Right atrium auricular region (tissue), 2 donors: ENCODE measurements around the gene MAL. TPM values are rescaled to one million over a fixed set of nuclear protein-coding genes. Genes with fewer than 3 reads are reported as not detected.

Source experiments
- DNase-seq: peaks from one replicate; pipeline ENCODE4 v3.0.0-alpha.2; 2019; ENCODE audit warnings: low spot score
- H3K27ac ChIP-seq, 2 donors: fragments of 200-600 bp; sonication (generic); 1 replicate in 1 of 2; 2 replicates in 1 of 2; pipeline ENCODE4 v1.5.1; 2016 to 2019
- H3K27me3 ChIP-seq, 2 donors: fragments of 200-600 bp; sonication (generic); one replicate each; pipeline versions ENCODE4 v1.5.1 to v1.6.0; 2017 to 2019
- H3K36me3 ChIP-seq: fragments of 200-600 bp; sonication (generic); one replicate; pipeline ENCODE4 v1.5.1; 2016
- H3K4me1 ChIP-seq, 2 donors: fragments of 200-600 bp; sonication (generic); one replicate each; pipeline versions ENCODE4 v1.5.1 to v1.6.0; 2017 to 2019
- H3K4me3 ChIP-seq, 2 donors: fragments of 200-600 bp; sonication (generic); 1 replicate in 1 of 2; 2 replicates in 1 of 2; pipeline ENCODE4 v1.5.1; 2017 to 2019; ENCODE audit warnings: mild to moderate bottlenecking in 1 of 2, moderate library complexity in 1 of 2
- H3K9me3 ChIP-seq, 2 donors: fragments of 200-600 bp; sonication (generic); one replicate each; pipeline ENCODE4 v1.5.1; 2019
- CTCF ChIP-seq, 2 donors: fragments of 200-600 bp; sonication (generic); IDR thresholded peaks; one replicate each; pipeline ENCODE4 v1.5.1; 2019; ENCODE audit warnings: antibody characterized with exemption in 2 of 2
- total RNA-seq, 2 donors: library from RNA; depleted of rRNA; stranded (reverse); fragments of >200 nt; gene quantifications; one replicate each; pipeline ENCODE4 v1.1.0, GENCODE V29; 2016

MAL gene
- total RNA-seq, 2 donors from 2014 or later, result 7.4 to 8.7 TPM

GRCh38 chr2:95041824-95042442, 16.4 kb downstream of the MAL start:
- no peak overlapping the region for H3K4me3 ChIP-seq
- no peaks in the 10 kb centered on the region for H3K27me3 ChIP-seq
- no peak for DNase-seq
- H3K27ac ChIP-seq, result peak overlapping the region; percentile 45 to 49
- H3K36me3 ChIP-seq, result no peaks in the 10 kb centered on the region
- H3K4me1 ChIP-seq, result peaks cover 0 to 42% of the 10 kb centered on the region in 2 donors
- H3K9me3 ChIP-seq, result no peaks in the 10 kb centered on the region
- TF ChIP-seq CTCF (IDR thresholded peaks at IDR 0.05), result no peak

GRCh38 chr2:95042472-95043271, 17.2 kb downstream of the MAL start:
- peak overlapping the region; percentile 49 to 86 for H3K27ac ChIP-seq
- peaks cover 0 to 42% of the 10 kb centered on the region in 2 donors for H3K4me1 ChIP-seq
- no peaks in the 10 kb centered on the region for H3K36me3 ChIP-seq
- no peak for DNase-seq
- TF ChIP-seq CTCF (IDR thresholded peaks at IDR 0.05), result peak in 1 of 2 donors; percentile 9
- no peaks in the 10 kb centered on the region for H3K27me3 ChIP-seq
- H3K4me3 ChIP-seq, result no peak overlapping the region
- no peaks in the 10 kb centered on the region for H3K9me3 ChIP-seq

- Histone ChIP-seq H3K27me3 (no peaks in the 10 kb centered on the region), H3K27ac (peak overlapping the region; percentile 80 to 86), H3K9me3 (no peaks in the 10 kb centered on the region), H3K4me3 (no peak overlapping the region), H3K4me1 (peaks cover 0 to 42% of the 10 kb centered on the region in 2 donors), H3K36me3 (no peaks in the 10 kb centered on the region)
- TF ChIP-seq CTCF (IDR thresholded peaks at IDR 0.05), result no peak
- DNase-seq, result peak; percentile 91
Measured at GRCh38 chr2:95043300-95044093, 18.0 kb downstream of the MAL start.

GRCh38 chr2:95044601-95045000, 19.1 kb downstream of the MAL start:
- no peaks in the 10 kb centered on the region for H3K36me3 ChIP-seq
- no peak for TF ChIP-seq CTCF (IDR thresholded peaks at IDR 0.05)
- peaks cover 0 to 42% of the 10 kb centered on the region in 2 donors for H3K4me1 ChIP-seq
- no peak overlapping the region for H3K27ac ChIP-seq
- H3K9me3 ChIP-seq, result no peaks in the 10 kb centered on the region
- no peak overlapping the region for H3K4me3 ChIP-seq
- H3K27me3 ChIP-seq, result no peaks in the 10 kb centered on the region
- no peak for DNase-seq

GRCh38 chr2:95046371-95047112, 21.0 kb downstream of the MAL start:
- no peaks in the 10 kb centered on the region for H3K27me3 ChIP-seq
- DNase-seq, result no peak
- no peaks in the 10 kb centered on the region for H3K36me3 ChIP-seq
- no peak overlapping the region for H3K27ac ChIP-seq
- TF ChIP-seq CTCF (IDR thresholded peaks at IDR 0.05), result no peak
- H3K9me3 ChIP-seq, result no peaks in the 10 kb centered on the region
- no peak overlapping the region for H3K4me3 ChIP-seq
- peaks cover 0 to 28% of the 10 kb centered on the region in 2 donors for H3K4me1 ChIP-seq
